GM10847 (cell line): ENCODE results near the gene ERICH3.

ENCODE experiments used
- POLR2A ChIP-seq: IDR thresholded peaks from 2 replicates; pipeline ENCODE4 v1.6.1; 2011; ENCODE audit not compliant: insufficient read length; ENCODE audit errors: extremely low read depth

Gene ERICH3

DNA sequence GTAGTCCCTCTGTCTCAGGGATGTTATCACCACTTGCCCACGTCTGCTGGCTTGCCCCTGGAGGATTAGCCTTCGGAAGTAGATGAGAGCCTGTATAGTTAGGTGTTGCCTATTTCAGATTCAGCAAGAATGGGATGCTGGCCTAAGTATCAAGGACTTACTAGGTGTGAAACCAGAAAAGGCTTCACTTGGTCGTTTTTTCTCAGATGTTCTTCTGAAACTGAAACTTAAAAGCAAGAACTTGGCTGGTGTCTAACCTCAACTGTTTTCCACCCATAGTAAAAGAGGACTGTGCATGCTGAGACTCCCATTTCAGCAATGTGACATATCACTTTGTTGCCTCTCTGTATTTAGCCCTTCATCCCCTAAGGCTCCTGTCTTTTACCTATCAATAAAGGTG lies 94.2 kb downstream of the ERICH3 start:
- TF ChIP-seq POLR2A = no peak

DNA sequence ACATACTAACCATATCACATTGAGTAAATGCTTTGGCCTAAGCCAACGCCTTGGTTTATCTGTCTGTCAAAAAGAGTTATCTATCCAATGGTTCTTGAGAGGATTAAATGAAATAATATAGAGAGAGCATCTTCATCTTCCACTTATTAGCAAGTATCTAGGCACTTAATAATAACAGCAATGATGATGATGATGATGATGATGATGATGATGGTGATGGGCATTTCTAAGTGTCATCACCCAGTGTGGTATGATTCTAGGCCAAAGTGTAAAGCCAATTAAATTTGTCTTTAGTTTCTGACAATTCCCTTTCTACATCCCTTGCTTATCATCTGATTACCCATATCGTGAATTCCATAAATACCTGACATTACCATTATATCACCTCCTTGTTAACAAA lies 95.5 kb downstream of the ERICH3 start:
- no peak for TF ChIP-seq POLR2A

DNA sequence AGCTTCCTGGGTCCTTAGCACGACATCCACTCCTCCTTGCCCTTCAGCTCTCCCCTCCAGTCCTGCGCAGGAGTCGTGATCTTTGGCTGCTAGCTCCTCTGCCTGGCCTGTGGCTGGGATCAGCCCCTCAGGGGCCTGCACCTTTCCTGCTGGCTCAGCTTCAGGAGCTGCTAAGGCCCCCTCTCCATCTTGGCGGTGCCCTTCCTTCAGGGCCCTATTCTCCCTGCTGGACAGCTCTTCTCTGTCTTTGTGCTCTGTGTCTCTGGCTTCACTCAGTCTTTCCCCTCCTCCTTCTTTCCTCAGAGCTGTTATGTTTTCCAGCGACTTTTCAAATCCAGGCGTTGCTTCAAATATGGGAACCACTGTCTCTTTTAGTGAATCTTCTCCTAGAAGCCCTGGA lies 101.7 kb downstream of the ERICH3 start:
- TF ChIP-seq POLR2A = no peak

DNA sequence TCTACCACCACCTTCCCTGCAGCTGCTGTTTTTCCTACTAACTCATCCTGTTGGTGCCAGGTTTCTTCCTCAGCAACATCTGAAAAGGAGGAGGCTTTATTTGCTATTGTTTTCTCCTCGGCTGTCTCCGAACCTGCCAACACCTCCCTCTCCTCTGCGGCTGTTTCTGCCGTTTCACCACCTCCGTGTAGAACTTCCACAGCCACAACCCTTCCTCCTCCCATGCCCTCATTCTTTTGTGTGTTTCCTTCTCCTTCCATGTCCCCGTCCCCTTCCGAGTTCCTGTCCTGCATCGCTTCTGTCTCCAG lies 102.1 kb downstream of the ERICH3 start:
- TF ChIP-seq POLR2A = no peak

DNA sequence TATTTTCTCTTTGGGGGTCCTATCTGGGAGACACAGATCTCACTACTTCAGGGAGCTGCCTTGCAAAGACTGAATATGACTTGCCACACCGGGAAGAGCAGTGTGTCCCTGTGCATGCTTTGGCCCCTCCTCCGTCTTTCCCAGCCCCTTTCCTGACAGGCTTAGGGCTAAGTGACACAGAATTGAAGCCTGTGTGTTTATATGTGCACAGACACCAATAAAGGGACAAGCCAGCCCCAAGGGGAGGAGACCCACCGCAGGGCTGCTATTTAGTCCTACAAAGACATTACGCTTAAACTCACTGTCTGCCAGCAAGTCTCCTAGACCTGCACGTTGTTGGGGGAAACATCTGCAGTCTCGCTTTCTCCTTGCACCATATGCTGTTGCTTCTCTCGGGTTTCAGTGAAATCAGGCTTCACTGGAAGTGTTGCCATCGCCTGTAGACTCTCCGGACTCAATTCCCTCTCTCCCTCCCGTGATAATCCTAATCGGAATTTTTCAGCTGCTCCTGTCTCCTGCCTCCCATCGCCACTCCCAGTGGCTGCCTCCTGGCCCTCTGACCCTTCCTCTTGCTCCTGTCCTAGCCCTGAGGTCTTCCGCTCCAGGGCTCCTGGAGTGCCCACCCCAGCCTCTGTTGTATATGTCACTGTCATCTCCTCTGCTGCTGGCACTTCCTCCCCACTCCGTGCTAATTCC lies 102.6 kb downstream of the ERICH3 start:
- TF ChIP-seq POLR2A = no peak

DNA sequence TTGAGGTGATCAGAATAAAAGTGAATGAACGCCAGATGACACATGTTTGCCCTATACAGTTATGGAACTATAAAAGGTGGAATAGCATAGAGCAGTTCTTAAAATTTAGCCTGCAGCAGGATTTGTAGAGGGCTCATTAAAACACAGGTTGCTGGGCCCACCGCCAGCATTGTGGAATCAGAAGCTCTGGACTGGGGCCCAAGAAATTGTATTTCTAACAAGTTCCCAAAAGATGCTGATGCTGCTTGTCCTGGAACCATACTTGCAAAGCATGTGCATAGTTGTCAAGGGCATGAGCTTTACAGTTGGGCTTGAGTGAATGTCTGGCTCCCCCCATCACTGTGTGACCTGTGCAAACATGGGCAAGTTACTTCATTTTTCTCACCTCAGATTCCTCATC lies 123.7 kb downstream of the ERICH3 start:
- TF ChIP-seq POLR2A = no peak

DNA sequence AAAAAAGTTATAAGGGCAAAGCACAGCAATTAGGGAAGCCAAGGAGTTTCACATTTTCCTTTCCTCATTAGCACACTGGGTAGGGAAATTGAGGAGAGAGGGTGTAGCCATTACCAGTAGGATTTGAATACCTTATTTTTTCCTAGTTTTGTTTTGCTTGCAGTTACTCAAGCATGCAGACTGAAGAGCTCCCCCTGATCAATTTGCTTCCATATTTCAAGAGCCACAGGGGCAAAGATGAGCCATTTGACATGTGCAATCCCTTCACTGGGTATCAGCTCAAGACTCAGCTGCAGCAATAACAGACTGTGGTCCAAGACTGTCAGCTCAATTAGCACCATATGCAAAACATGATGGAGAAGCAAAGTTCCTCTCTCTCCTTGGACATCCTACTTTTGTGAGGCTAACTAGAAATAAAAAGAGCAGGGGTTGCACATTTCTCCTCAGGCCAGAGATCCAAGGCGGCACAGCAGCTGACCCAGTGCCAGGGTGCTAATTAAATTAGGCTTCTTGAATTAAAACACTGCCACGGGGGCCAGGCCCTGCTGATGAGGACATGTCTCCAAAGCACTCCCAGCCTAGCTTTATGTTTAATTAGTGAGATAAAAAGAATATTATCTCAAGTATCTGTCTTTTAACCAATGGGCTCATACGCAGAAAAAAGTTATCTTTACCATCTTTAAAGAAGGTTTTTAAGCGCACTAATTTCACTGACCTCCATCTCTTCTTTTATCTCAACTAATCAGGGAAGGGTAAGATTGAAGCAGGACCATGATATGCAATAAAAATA lies 124.4 kb downstream of the ERICH3 start:
- TF ChIP-seq POLR2A = no peak

DNA sequence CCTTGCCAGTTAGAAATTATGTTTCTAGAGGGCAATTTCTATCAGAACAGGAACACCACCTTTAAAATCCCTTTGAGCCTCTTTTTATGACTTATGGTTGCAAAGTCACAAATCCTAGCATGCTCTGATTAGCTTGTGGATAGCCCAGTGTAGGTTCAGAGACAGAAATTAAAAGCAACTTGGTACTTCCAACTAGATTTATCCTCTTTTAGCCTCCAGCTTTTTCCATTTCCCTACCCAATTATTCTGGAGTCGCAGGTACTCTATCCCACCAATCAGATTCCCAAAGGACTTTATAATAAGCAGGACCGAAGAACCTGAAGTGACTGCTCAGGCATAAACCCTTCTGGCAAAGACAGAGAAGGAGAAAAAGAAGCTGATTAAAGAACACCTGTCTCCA lies 127.8 kb downstream of the ERICH3 start:
- TF ChIP-seq POLR2A = no peak

DNA sequence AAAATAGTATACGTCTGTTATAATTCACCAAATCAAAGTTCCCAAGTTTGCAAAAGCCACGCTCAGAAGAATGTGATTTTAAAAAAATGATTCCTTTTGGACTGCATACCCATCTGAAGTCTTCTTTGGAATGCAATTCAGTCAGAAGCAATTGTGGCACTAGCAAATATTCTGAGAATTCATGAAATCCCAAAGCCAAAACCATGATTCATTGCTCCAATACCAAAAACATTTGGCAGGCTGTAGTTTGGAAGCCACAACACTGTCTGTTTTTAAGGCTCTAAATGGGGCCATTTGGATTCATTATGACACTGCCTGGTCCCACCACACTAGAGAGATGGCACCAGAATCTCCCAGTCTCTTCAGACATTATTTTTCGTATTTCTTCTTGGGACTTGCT lies 139.4 kb downstream of the ERICH3 start:
- TF ChIP-seq POLR2A = no peak

DNA sequence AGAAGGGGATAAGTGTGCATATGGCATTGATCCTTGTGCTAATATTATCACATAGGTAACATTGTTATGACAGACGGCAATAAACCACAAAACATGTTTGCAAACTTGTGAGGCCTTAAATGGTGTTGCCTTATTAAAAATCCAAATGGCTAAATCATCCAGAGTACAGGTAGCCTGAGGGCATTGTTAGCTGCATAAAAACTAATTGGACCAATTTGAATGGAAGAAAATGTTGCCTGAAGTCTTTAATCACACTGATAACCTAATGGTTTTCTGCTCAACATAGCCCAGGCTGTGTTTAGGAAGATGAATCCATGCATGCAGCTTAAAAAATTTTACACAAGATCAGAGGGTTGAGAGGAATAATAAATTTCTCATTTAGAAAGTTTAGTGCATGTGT lies 141.8 kb downstream of the ERICH3 start:
- no peak for TF ChIP-seq POLR2A

DNA sequence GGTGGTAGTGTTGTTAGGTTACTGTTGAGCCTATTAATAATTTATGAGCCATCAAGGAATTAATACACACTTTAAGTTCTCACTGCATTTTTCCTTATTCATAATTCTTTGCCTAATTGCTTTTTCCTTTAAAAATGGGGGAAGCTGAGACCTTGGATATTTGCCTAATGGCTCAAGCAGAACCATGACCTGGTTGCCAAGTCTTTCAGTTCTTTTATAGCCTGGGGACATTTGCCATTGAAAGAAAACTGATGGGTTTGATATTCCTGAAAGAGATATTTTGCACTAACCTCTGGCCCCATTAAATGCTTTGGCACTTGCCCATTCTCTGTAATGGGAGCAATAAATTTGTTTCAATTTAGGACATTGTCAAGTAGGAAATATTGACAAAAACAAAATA lies 142.7 kb downstream of the ERICH3 start:
- TF ChIP-seq POLR2A = no peak

DNA sequence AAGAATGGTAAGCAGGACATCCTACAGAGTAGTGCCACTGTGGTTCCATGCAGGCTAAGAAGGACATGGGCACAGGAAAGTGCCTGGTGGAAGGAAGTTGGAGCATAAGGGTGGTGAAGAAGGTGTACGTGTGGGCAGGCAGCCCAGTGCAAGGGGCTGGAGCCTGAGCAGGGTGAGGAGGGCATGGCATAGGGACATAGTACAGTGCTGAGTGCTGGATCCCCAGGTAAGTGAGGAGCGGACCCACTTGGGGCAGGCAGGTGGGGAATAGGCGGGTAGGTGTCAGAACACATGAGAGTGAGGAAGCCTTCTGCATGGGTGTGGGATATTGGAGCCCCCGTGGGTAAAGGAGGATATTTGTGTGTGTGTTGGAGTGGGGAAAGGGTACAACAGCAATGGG lies 145.5 kb downstream of the ERICH3 start:
- no peak for TF ChIP-seq POLR2A

DNA sequence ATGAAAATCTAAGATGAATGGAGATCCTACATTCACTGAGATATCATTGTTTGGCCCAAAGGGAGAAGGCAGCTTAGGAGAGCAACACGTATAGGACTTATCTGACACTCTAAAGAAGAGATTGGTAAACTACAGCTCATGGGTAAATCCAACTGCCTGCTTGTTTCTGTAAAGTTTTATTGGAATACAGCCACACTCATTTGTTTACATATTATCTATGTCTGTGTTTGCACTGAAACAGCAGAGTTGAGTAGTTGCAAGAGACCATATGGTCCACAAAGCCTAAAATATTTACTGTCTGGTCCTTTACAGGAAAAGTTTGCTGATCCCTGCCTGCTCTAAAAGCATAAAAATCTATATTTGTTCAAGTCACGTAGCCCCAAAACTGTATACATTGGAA lies 146.9 kb downstream of the ERICH3 start:
- no peak for TF ChIP-seq POLR2A

DNA sequence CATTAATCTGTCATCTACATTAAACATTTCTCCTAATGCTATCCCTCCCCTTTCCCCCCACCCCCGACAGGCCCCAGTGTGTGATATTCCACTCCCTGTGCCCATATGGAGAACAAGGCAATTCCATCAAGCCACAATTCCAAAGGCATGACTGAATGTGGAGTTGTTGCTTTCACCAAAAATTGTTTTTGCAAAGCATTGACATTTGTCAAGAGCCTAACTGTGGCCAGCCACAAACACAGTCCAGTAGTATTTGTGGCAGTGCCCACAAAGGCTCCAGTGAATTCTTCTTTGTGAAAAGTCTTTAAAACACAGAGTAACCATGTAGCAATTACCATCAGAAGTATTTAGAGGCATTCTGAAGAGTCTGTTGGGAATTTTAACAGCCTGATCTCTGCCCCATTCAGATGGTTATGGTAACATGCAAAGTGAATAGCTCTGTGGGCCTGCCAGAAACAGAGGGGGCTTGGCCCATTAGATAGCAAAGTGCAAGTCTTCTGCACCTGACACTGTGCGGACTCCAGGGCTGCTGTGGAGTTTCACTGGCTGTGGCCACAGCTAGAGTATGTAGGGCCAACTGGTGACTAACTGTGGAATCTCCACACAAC lies 149.6 kb downstream of the ERICH3 start:
- TF ChIP-seq POLR2A = no peak

DNA sequence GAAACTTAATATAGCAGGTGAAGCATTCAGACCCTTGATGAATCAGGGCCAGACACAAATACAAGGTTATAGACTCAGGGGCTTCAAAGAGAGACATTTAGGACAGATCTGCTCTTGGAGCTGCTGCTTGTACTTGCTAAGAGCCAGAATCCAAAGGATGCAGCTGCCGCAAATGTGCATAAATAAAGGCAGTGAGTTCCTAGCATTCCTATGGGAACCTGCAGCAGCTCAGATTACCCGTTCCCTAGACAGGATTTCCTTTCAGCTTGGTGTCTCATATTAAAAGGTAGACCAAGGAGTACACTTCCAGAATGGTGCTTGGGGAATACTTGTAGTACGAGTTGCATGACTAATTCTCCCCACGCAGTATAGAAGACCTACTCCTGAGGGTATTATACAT lies 151.4 kb downstream of the ERICH3 start:
- TF ChIP-seq POLR2A = no peak
